ENCODE data around the gene ATP6AP1.
"Not testable (repeated sequence)": the region's sequence is repeated elsewhere in the genome, so short reads cannot be mapped to it uniquely, and the experiment has no call there.

ATP6AP1 gene

DNA sequence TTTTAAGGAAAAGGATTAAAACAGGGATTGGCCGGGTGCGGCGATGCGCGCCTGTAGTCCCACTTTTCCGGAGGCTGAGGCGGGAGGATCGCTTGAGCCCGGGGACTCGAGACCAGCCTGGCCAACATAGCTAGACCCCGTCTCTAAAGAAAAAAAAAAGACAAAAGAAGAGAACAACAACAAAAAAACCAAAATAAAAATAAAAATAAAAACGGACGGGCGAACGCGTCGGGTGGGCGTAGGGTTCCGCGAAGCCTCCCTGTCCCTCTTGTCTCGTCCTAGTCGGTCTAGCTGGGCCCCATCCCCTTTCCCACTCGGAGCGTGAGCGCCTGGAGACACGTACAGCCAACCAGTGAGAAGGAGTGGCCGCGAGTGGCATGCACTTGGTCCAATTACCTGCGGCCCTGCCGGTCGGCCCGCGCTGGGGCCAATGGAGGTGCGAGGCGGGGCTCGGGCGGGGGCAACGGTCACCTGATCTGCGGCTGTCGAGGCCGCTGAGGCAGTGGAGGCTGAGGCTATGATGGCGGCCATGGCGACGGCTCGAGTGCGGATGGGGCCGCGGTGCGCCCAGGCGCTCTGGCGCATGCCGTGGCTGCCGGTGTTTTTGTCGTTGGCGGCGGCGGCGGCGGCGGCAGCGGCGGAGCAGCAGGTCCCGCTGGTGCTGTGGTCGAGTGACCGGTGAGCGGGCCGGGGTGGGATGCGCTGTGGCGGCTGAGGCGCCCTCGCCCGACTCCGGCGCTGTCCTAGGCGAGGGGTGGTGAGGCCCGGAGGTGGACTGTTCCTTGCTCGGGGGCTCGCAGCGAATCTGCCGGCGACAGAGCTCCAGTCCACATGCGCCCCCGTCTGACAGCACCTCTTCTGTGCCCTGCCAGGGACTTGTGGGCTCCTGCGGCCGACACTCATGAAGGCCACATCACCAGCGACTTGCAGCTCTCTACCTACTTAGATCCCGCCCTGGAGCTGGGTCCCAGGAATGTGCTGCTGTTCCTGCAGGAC lies at the start of gene ATP6AP1:
Gene ATP6AP1, plus strand, starts transcription at position 502 of the 996 bp plus-strand sequence. Its CDS starts 16 bp downstream, at position 518.
- DNase-seq (ENCODE audit: low read depth in 2 of 2), result peak; percentile 83 to 86

- DNase-seq (ENCODE audit: low read depth in 2 of 2), result peak; percentile 92 to 93
Observed at GRCh38 chrX:154378799-154379568, 49.5 kb upstream of the ATP6AP1 start, which contains the start of gene EMD. Gene EMD, plus strand, starts transcription at chrX:154379295. Its CDS starts 190 bp downstream, at chrX:154379485.

DNA sequence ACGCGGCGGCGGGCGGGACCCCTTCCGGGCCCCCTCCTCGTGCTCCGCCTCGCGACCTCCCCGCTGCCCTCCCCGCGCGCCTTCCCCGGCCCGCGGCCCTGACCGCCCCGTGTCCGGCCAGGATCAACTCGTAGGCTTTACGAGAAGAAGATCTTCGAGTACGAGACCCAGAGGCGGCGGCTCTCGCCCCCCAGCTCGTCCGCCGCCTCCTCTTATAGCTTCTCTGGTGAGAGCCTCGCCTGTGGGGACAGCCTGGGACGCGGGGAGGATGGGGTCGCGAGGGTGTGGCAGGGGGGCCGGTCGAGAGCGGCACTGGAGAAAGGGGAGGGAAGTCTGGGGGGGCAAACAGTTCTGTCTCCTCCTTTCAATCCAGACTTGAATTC lies 48.9 kb upstream of the ATP6AP1 start:
- DNase-seq (ENCODE audit: low read depth in 2 of 2), result no peak

GRCh38 chrX:154380153-154380552 lies 48.3 kb upstream of the ATP6AP1 start:
- no peak for DNase-seq (ENCODE audit: low read depth in 2 of 2)

DNA sequence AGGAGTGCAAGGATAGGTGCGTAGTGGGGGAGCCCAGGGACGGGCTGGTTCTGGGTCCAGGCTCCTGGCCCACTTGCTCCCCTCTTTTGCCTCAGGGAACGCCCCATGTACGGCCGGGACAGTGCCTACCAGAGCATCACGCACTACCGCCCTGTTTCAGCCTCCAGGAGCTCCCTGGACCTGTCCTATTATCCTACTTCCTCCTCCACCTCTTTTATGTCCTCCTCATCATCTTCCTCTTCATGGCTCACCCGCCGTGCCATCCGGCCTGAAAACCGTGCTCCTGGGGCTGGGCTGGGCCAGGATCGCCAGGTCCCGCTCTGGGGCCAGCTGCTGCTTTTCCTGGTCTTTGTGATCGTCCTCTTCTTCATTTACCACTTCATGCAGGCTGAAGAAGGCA lies 47.7 kb upstream of the ATP6AP1 start:
- DNase-seq (ENCODE audit: low read depth in 2 of 2), result no peak

DNA sequence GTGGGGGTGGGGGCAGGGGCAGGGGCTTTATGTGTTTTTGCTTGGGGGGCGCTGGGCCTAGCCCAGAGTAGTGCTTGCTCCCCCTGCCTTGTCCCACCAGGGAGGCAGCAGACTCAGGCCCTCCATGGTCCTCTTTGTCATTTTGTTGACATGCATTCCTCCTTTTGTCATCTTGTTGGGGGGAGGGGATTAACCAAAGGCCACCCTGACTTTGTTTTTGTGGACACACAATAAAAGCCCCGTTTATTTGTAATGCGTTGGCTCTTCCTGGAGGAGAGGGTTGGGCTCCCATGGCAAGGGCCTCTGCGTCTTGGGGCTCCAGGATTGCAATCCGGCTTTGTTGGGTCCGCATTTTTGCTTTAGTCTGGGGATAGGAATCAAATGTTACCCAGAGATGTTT lies 47.2 kb upstream of the ATP6AP1 start:
- DNase-seq (ENCODE audit: low read depth in 2 of 2), result no peak

DNA sequence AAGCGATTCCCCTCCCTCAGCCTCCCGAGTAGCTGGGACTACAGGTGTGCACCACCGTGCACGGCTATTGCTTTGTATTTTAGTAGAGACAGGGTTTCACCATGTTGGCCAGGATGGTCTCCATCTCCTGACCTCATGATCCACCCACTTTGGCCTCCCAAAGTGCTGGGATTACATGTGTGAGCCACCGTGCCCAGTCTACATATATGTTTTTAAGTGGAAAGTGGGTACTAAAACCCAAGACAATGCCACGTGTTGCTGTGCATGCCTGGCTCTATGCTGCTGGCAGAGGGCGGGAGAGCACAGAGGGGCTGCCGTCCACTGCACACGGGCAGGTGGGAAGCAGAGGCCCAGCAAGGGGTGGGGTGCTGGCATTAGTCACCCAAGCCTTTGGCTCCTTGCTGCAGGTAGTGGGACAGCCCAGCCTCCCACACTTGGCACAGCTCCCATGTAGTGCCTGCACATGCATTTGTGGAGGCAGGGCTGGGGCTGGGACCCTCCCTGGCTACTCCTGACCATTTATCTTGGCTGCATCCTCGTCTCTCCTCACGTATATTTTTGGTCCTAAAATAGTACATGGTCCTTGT lies 45.9 kb upstream of the ATP6AP1 start:
- DNase-seq (ENCODE audit: low read depth in 2 of 2), result no peak

DNA sequence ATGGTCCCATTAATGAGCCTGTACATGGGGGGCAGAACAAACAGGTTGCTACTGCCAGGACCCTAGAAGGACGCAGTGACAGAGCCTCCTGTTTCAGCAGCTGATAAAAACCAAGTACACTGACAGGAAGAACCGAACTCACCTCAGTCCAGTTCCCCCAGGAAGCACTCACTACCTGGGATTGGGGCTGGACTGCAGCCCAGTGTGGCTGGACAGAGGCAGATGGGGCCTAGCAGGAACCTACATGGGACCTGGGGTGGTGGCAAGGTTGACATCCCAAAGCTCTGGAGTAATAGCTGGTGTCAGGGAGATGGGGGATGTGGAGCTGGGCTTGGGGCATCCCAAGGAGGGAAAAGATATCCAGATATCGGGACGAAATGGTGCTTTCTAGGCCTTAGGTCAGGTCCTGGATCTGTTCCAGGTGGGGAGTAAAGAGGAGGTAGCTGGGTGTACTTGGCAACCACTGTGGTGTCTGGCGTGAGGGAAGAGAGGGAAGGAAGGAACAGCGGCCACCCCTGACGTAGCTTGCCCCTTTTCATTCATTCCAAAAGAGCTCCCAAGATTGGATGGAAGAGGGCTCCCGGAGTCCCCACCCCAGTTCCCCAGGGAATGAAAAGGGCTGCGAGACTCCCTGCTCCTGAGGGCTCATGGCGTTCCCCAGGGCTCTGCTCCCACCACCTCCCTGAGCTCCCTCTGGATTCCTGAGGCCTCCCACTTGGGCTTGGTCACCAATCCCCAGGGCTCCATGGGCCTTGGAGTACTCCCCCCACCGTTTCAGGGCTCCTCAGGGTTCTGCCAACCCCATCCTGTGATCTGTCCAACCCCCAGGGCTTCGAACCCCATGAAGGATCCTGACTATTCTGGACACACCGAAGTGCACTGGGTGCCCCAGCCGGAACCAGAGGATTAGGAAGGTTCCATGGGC lies 44.9 kb upstream of the ATP6AP1 start:
- DNase-seq (ENCODE audit: low read depth in 2 of 2), result no peak

DNA sequence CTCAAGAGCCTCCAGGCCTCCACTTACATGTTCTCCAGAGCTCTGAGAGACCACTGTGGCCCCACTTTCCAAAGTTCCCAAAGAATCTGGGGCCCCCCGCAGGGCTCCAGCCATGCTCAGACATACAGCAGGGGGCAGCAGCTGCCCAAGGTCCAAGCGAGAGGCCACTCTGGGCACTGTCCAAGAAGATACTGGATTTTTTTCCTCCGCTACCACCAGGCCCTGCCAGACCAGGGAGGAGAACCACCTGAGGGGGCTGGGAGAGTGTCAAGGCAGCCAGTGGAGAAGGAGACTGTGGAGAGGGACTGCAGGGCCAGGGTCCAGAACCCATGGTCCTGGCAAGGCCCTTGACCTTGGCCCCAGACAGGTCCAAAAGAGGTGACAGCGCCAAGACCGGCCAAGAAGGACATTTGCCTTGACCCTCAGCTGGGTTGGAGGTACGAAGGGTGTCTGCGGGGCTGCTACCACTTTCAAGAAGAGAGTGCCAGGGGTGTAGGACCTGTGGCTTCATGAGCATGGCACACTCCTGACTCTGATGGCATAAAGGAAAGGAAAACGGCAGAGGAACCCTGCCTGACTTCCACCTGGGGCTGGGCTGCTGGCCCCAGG lies 44.1 kb upstream of the ATP6AP1 start:
- DNase-seq (ENCODE audit: low read depth in 2 of 2), result no peak

DNA sequence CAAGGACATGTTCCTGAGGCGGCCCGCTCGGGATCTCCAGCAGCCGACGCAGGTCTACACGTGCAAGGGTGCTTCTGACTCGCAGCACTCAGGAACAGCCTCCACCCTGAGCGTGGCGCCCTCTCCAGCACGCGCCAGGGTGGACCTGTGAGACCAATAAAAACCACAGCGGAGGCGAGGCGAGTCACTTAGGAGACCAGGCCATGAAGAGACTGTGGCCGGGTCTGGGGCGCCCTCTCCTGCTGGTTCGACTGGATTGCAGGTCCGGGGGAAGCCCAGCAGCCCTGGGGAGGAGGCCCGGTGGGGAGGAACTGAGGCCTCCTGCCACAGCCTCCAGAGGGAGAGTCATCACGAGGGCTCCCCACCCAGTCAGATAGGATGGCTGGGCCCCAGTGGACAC lies 40.4 kb upstream of the ATP6AP1 start:
- not testable (repeated sequence) for DNase-seq (ENCODE audit: low read depth in 2 of 2)

- not testable (repeated sequence) for DNase-seq (ENCODE audit: low read depth in 2 of 2)
Observed at GRCh38 chrX:154388649-154389048, 39.8 kb upstream of the ATP6AP1 start.

- DNase-seq (ENCODE audit: low read depth in 2 of 2), result not testable (repeated sequence)
Observed at GRCh38 chrX:154389812-154390747, 38.4 kb upstream of the ATP6AP1 start.

GRCh38 chrX:154396363-154396762 lies 32.1 kb upstream of the ATP6AP1 start:
- DNase-seq (ENCODE audit: low read depth in 2 of 2), result not testable (repeated sequence)

- DNase-seq (ENCODE audit: low read depth in 2 of 2), result peak; percentile 54 to 56
Observed at GRCh38 chrX:154396973-154397887, 31.2 kb upstream of the ATP6AP1 start.

- DNase-seq (ENCODE audit: low read depth in 2 of 2), result peak; percentile 84 to 91
Observed at GRCh38 chrX:154397888-154398667, 30.4 kb upstream of the ATP6AP1 start, which contains the start of gene RPL10. Gene RPL10, plus strand, starts transcription at chrX:154398377. Its CDS starts 143 bp downstream, at chrX:154398520.

DNA sequence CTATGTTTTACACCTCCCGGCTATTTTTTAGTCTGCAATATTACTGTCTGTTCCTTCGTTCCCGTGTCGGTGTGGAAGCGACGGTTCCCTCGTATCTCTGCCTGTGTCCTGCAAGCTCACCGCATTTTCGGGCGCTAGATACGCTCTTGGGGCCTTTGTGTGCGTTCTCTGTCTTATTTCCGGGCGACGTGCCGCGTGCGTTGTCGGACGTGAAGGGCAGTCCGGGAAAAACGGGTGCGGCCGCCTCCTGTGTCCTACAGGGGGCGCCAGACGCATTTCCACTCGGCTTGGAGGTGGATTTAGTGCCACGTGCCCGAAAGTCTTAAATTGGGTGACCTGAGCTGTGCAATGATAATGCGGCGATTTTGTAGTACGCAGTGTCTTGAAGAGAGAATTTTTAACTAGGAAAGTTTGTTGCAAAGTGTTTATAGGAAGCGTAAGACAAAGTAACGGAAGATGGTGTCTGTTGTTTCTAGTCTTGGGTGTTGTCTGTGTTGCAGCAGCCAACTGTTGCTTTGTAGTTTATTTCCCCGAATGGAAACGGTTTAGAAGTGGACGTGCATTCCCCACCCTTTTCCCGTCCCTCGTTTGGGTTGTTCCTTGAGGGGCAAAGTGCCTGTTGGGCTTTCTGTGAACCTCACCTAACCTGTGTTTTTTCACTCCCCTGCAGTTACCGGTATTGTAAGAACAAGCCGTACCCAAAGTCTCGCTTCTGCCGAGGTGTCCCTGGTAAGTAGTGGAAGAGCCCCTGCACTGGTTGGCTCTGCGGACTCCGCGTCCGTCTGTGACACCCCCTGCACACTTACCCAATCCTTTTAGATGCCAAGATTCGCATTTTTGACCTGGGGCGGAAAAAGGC lies 29.6 kb upstream of the ATP6AP1 start:
- DNase-seq (ENCODE audit: low read depth in 2 of 2), result peak; percentile 64 to 66
